Measurements from ENCODE around the gene EPOP. TPM values are rescaled to one million over a fixed set of nuclear protein-coding genes. Genes with fewer than 3 reads are reported as not detected.
"Not testable (repeated sequence)": the region's sequence is repeated elsewhere in the genome, so short reads cannot be mapped to it uniquely, and the experiment has no call there.

EPOP gene
- total RNA-seq, 1 experiment from 2014 or later: 12.6 TPM

DNA sequence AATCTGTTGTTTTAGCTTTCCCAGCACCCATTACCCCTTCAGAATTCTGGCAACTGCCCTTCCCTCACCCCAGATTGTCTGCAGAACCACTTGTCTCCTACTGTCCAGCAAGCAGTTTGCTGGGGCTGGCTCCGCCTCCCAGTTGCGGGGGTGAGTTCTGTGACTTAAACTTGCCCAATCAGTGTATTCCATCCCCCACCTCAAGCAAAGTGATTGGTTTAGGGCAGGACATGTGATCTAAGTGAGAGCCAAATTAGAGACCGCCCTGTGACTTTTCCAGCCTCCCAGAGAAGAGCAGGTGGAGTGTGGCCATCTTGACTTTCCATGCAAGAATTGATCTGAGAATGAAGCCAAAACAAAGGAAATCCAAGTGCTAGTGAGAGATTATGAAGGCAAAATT, 46.3 kb downstream of the EPOP start:
- H3K4me1 ChIP-seq (ENCODE audit: insufficient read depth, low read length): no peaks in the 10 kb centered on the region

GRCh38 chr17:38627957-38628356, 46.8 kb downstream of the EPOP start:
- no peak overlapping the region for H3K9ac ChIP-seq (ENCODE audit: low read length)
- H3K9me2 ChIP-seq (replicated peaks; ENCODE audit: low read length): no peaks in the 10 kb centered on the region
- no peaks in the 10 kb centered on the region for H3K79me2 ChIP-seq (ENCODE audit: low read length)
- no TSS peak for BruUV-seq (replicated peaks)
- intact Hi-C loops (cut with micrococcal nuclease): no loop called here
- H3K4me1 ChIP-seq (ENCODE audit: insufficient read depth, low read length): no peaks in the 10 kb centered on the region
- H3K27me3 ChIP-seq (ENCODE audit: low read length): no peaks in the 10 kb centered on the region
- no peaks in the 10 kb centered on the region for H3K36me3 ChIP-seq (ENCODE audit: low read depth, low read length)
- H3F3A ChIP-seq (ENCODE audit: low read length, unreplicated experiment): no peaks in the 10 kb centered on the region
- ChIA-PET POLR2A (ENCODE audit: unreplicated experiment) (no interaction called here), CTCF (interaction anchor here (0.6 kb wide), 1 partner anchor 929 kb away, joined by 4 read pairs; no protein-coding TSS in a partner anchor)
- no peak overlapping the region for H2AFZ ChIP-seq (ENCODE audit: low read length)
- no peak overlapping the region for H3K27ac ChIP-seq (ENCODE audit: low read length)
- no peak for TF ChIP-seq EZH2 (IDR thresholded peaks at IDR 0.05; ENCODE audit: low read length, unreplicated experiment)
- TF ChIP-seq EZH2phosphoT487 (IDR thresholded peaks at IDR 0.05; ENCODE audit: borderline replicate concordance, low read length): no peak
- no peak for TF ChIP-seq CTCF (conservative IDR thresholded peaks at IDR 0.05; ENCODE audit: low read depth, low read length)
- H4K20me1 ChIP-seq (ENCODE audit: low read length): no peaks in the 10 kb centered on the region
- no peak for ATAC-seq
- no peaks in the 10 kb centered on the region for H3K9me3 ChIP-seq (ENCODE audit: low read length)
- no peak for DNase-seq
- no peak overlapping the region for H3K4me3 ChIP-seq (ENCODE audit: low read length)
- H3K4me2 ChIP-seq (ENCODE audit: low read length): no peak overlapping the region

More for the DNA sequence above, 46.3 kb downstream of the EPOP start:
- Histone ChIP-seq H3K36me3 (ENCODE audit: low read depth, low read length) (no peaks in the 10 kb centered on the region), H3K4me3 (ENCODE audit: low read length) (no peak overlapping the region), H2AFZ (ENCODE audit: low read length) (no peak overlapping the region), H3K79me2 (ENCODE audit: low read length) (no peaks in the 10 kb centered on the region), H3K27me3 (ENCODE audit: low read length) (no peaks in the 10 kb centered on the region), H3F3A (ENCODE audit: low read length, unreplicated experiment) (no peaks in the 10 kb centered on the region), H3K4me2 (ENCODE audit: low read length) (no peak overlapping the region), H3K27ac (ENCODE audit: low read length) (no peak overlapping the region), H3K9ac (ENCODE audit: low read length) (no peak overlapping the region), H4K20me1 (ENCODE audit: low read length) (no peaks in the 10 kb centered on the region), H3K9me2 (replicated peaks; ENCODE audit: low read length) (no peaks in the 10 kb centered on the region), H3K9me3 (ENCODE audit: low read length) (no peaks in the 10 kb centered on the region)
- CTCF ChIA-PET: interaction anchor here (0.6 kb wide), 1 partner anchor 930 kb away, joined by 4 read pairs; no protein-coding TSS in a partner anchor
- POLR2A ChIA-PET (ENCODE audit: unreplicated experiment): no interaction called here
- peak; percentile 25 for DNase-seq
- no TSS peak for BruUV-seq (replicated peaks)
- intact Hi-C loops (cut with micrococcal nuclease): no loop called here
- no peak for ATAC-seq
- TF ChIP-seq CTCF (conservative IDR thresholded peaks at IDR 0.05; ENCODE audit: low read depth, low read length): no peak
- no peak for TF ChIP-seq EZH2phosphoT487 (IDR thresholded peaks at IDR 0.05; ENCODE audit: borderline replicate concordance, low read length)
- TF ChIP-seq EZH2 (IDR thresholded peaks at IDR 0.05; ENCODE audit: low read length, unreplicated experiment): no peak

GRCh38 chr17:38626606-38627226, 48.0 kb downstream of the EPOP start:
- H3K27ac ChIP-seq (ENCODE audit: low read length); H3K9me3 ChIP-seq (ENCODE audit: low read length); H3K79me2 ChIP-seq (ENCODE audit: low read length); H3K27me3 ChIP-seq (ENCODE audit: low read length); H3K4me2 ChIP-seq (ENCODE audit: low read length); DNase-seq; intact Hi-C loops (cut with micrococcal nuclease); H3K9ac ChIP-seq (ENCODE audit: low read length); H3K4me1 ChIP-seq (ENCODE audit: insufficient read depth, low read length); CTCF ChIA-PET; H3K36me3 ChIP-seq (ENCODE audit: low read depth, low read length); H3K9me2 ChIP-seq (replicated peaks; ENCODE audit: low read length); ATAC-seq; H3F3A ChIP-seq (ENCODE audit: low read length, unreplicated experiment); BruUV-seq (replicated peaks); POLR2A ChIA-PET (ENCODE audit: unreplicated experiment); H2AFZ ChIP-seq (ENCODE audit: low read length); H4K20me1 ChIP-seq (ENCODE audit: low read length); H3K4me3 ChIP-seq (ENCODE audit: low read length): not testable (repeated sequence)
